HL-60 (cell line): ENCODE measurements around the gene CHCHD10.

Source experiments
- SPI1 ChIP-seq: IDR thresholded peaks from 2 replicates; pipeline ENCODE4 v1.6.1; 2012; ENCODE audit warnings: low read depth, mild to moderate bottlenecking, borderline replicate concordance
- TF ChIP-seq, protein P1 (sequence below): IDR thresholded peaks from one replicate; pipeline ENCODE4 v1.5.1; 2011; ENCODE audit warnings: low read length, control low read depth, inconsistent platforms; ENCODE audit not compliant: insufficient read depth

DNA sequence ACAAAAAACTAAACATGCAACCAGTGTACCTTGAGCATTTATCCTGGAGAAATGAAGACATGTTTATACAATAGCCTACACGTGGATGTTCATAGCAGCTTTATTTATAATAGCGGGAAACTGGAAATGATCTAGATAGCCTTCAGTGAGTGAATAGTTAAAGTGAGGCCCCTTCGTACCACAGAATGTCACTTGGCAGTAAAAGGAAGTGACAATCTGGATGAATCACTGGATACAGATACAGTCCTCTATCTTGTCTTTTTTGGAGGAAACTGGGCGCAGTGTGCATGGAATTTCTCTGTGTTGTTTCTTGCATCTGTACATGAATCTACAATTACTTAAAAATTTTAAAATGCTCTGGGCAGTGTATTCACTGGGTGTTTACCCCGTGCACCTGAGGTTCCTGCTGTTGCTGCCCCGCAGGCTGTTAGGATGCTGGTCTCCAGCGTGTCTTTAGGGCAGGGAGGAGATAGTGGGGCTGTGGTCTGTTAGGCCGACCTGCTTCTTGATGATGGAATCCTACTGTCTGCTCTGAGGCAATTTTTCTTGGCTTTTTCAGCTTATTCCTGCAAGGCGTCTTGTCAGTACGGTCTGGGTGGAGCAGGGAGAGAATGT is 47.9 kb upstream of the CHCHD10 start:
- TF ChIP-seq, protein P1, sequence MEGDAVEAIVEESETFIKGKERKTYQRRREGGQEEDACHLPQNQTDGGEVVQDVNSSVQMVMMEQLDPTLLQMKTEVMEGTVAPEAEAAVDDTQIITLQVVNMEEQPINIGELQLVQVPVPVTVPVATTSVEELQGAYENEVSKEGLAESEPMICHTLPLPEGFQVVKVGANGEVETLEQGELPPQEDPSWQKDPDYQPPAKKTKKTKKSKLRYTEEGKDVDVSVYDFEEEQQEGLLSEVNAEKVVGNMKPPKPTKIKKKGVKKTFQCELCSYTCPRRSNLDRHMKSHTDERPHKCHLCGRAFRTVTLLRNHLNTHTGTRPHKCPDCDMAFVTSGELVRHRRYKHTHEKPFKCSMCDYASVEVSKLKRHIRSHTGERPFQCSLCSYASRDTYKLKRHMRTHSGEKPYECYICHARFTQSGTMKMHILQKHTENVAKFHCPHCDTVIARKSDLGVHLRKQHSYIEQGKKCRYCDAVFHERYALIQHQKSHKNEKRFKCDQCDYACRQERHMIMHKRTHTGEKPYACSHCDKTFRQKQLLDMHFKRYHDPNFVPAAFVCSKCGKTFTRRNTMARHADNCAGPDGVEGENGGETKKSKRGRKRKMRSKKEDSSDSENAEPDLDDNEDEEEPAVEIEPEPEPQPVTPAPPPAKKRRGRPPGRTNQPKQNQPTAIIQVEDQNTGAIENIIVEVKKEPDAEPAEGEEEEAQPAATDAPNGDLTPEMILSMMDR: no peak
- no peak; the same call in 1 of the 2 replicates for TF ChIP-seq SPI1
